HepG2 (cell line): ENCODE data around the gene DIPK1A. TPM values are rescaled to one million over a fixed set of nuclear protein-coding genes. Genes with fewer than 3 reads are reported as not detected.

ENCODE experiments used
- IKZF1 ChIP-seq: fragments of 450-650 bp; IDR thresholded peaks from 2 replicates; pipeline ENCODE4 v1.7.1; 2016
- KDM5A ChIP-seq: fragments of 200-600 bp; sonication (generic); IDR thresholded peaks from 2 replicates; pipeline ENCODE4 v1.7.0; 2018; ENCODE audit warnings: antibody characterized with exemption, mild to moderate bottlenecking, low read length, borderline replicate concordance
- MED8 ChIP-seq: sonication (generic); formaldehyde crosslinking; IDR thresholded peaks from 2 replicates; pipeline ENCODE4 v1.8.1; 2023; ENCODE audit warnings: mild to moderate bottlenecking, missing genetic modification reagents; ENCODE audit not compliant: insufficient replicate concordance
- NFE2L1 ChIP-seq: sonication (generic); formaldehyde crosslinking; IDR thresholded peaks from 2 replicates; pipeline ENCODE4 v1.4.0; 2020; ENCODE audit warnings: missing genetic modification reagents, mild to moderate bottlenecking, borderline replicate concordance
- PITX1 ChIP-seq: sonication (generic); formaldehyde crosslinking; IDR thresholded peaks from 2 replicates; pipeline ENCODE4 v1.5.1; 2020; ENCODE audit warnings: mild to moderate bottlenecking, missing genetic modification reagents
- PTBP1 ChIP-seq: fragments of 200-400 bp; formaldehyde crosslinking; IDR thresholded peaks from 2 replicates; pipeline ENCODE4 v1.6.1; 2018; ENCODE audit warnings: low read length, low read depth; ENCODE audit not compliant: poor library complexity, severe bottlenecking
- SETDB1 ChIP-seq: sonication (generic); formaldehyde crosslinking; IDR thresholded peaks from 2 replicates; pipeline ENCODE4 v1.5.1; 2020; ENCODE audit warnings: missing genetic modification reagents, mild to moderate bottlenecking, borderline replicate concordance
- SMC3 ChIP-seq: IDR thresholded peaks from 2 replicates; pipeline ENCODE4 v1.6.1; 2011; ENCODE audit warnings: low read length, improper control_type of control experiment
- SRSF9 ChIP-seq: fragments of 200-400 bp; formaldehyde crosslinking; IDR thresholded peaks from 2 replicates; pipeline ENCODE4 v1.6.1; 2018; ENCODE audit warnings: borderline replicate concordance, mild to moderate bottlenecking, low read depth, low read length; ENCODE audit not compliant: insufficient read depth, poor library complexity, severe bottlenecking
- XBP1 ChIP-seq: sonication (generic); formaldehyde crosslinking; IDR thresholded peaks from 2 replicates; pipeline ENCODE4 v1.5.0; 2020; ENCODE audit warnings: missing genetic modification reagents
- XRCC5 ChIP-seq: fragments of 200-400 bp; formaldehyde crosslinking; optimal IDR thresholded peaks from 2 replicates; pipeline ENCODE3; 2017; ENCODE audit warnings: mild to moderate bottlenecking, low read length
- ZNF136 ChIP-seq: sonication (generic); formaldehyde crosslinking; IDR thresholded peaks from 2 replicates; pipeline ENCODE4 v1.8.1; 2022; ENCODE audit warnings: low read depth, mild to moderate bottlenecking, moderate library complexity, missing genetic modification reagents
- ZNF550 ChIP-seq: sonication (generic); formaldehyde crosslinking; IDR thresholded peaks from 2 replicates; pipeline ENCODE4 v1.4.0; 2020; ENCODE audit warnings: mild to moderate bottlenecking, missing genetic modification reagents, borderline replicate concordance
- ZNF713 ChIP-seq: sonication (generic); formaldehyde crosslinking; IDR thresholded peaks from 2 replicates; pipeline ENCODE4 v1.4.0; 2020; ENCODE audit warnings: mild to moderate bottlenecking, missing genetic modification reagents
- ZSCAN20 ChIP-seq: sonication (generic); formaldehyde crosslinking; IDR thresholded peaks from 2 replicates; pipeline ENCODE4 v1.4.0; 2020; ENCODE audit warnings: missing genetic modification reagents, mild to moderate bottlenecking, borderline replicate concordance
- ZSCAN31 ChIP-seq: sonication (generic); formaldehyde crosslinking; IDR thresholded peaks from 2 replicates; pipeline ENCODE4 v1.5.0; 2020; ENCODE audit warnings: low read depth, mild to moderate bottlenecking, missing genetic modification reagents
- polyA plus RNA-seq, 8 experiments: library from polyadenylated mRNA; depleted of rRNA in 3 of 8; stranded (reverse) in 7 of 8; unstranded in 1 of 8; fragments of >200 nt; fragmentation: Illumina TruSeq in 4 of 8; extraction: Trizol in 4 of 8; gene quantifications; 2 replicates each; pipeline versions ENCODE4 v1.2.1 to v1.2.3, GENCODE V29; 2011 to 2016; ENCODE audit warnings: low read depth in 4 of 8, missing spikeins in 1 of 8, mixed read lengths in 1 of 8; ENCODE audit not compliant: insufficient read depth in 1 of 8
- total RNA-seq, 5 experiments: library from RNA; depleted of rRNA; stranded (reverse); fragments of >200 nt; fragmentation: Illumina TruSeq; extraction: Trizol; gene quantifications; 2 replicates each; pipeline ENCODE4 v1.2.3, GENCODE V29; 2016; ENCODE audit warnings: low read depth in 1 of 5
- TF ChIP-seq, protein P1 (sequence below): sonication (generic); formaldehyde crosslinking; IDR thresholded peaks from 2 replicates; pipeline ENCODE4 v1.5.1; 2020; ENCODE audit warnings: mild to moderate bottlenecking, missing genetic modification reagents, moderate library complexity
- TF ChIP-seq, protein P2 (sequence below): sonication (generic); formaldehyde crosslinking; conservative IDR thresholded peaks from 2 replicates; pipeline ENCODE4 v1.8.0; 2022; ENCODE audit warnings: missing genetic modification reagents
- TF ChIP-seq, protein P3 (sequence below), 2 experiments: sonication (generic) in 1 of 2; formaldehyde crosslinking in 1 of 2; IDR thresholded peaks; 2 replicates each; pipeline versions ENCODE4 v1.4.0 to v1.6.1; 2018 to 2020; ENCODE audit warnings: missing genetic modification reagents in 2 of 2, borderline replicate concordance in 1 of 2, low read depth in 1 of 2, mild to moderate bottlenecking in 1 of 2, missing biosample characterization in 1 of 2
- TF ChIP-seq, protein P4 (sequence below): sonication (generic); formaldehyde crosslinking; IDR thresholded peaks from 2 replicates; pipeline ENCODE4 v1.4.0; 2020; ENCODE audit warnings: missing genetic modification reagents; ENCODE audit errors: not compliant biosample characterization
- TF ChIP-seq, protein P5 (sequence below): sonication (generic); formaldehyde crosslinking; IDR thresholded peaks from 2 replicates; pipeline ENCODE4 v1.5.0; 2020; ENCODE audit warnings: missing genetic modification reagents

DIPK1A gene
- total and polyA plus RNA-seq, 2 of the 13 experiments (the other 11 are each of a cell fraction or from before 2014, with no cell fraction given): 8.4 TPM

DNA sequence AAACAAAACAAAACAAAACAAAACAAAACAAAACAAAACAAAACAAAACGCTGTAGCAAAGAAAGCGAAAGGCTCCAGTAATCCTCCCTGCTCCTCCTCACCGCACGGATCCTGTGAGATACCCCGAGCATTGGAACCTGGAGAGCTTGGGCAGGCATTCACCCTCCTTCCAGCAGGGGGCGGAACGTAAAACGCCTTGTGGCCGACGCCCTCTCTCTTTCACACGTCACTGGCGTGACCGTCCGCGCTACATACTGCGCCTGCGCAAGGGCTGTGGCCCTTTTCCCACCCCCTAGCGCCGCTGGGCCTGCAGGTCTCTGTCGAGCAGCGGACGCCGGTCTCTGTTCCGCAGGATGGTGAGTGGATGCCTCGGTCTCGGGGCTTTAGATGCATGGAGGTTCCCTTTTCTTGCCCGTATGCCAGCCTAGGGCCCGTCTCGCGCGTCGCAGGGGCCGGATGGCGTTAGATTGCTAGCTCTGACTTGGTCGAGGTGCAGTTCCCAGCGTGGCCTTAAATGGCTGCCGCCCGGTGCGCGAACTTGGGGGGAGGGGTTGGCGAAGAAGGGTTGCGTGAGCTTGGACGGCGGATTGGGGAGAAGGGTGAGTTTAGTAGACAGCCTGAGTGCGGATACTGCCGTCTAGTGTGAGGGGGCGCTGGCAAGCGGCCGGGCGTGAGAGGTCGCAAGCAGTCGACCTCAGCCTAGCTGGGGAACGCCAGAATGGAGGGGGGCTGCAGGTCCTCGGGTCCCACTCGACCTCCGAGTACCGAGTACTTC lies 129.3 kb downstream of the DIPK1A start, which contains the start of gene RPL5 (continued):
- TF ChIP-seq, protein P1, sequence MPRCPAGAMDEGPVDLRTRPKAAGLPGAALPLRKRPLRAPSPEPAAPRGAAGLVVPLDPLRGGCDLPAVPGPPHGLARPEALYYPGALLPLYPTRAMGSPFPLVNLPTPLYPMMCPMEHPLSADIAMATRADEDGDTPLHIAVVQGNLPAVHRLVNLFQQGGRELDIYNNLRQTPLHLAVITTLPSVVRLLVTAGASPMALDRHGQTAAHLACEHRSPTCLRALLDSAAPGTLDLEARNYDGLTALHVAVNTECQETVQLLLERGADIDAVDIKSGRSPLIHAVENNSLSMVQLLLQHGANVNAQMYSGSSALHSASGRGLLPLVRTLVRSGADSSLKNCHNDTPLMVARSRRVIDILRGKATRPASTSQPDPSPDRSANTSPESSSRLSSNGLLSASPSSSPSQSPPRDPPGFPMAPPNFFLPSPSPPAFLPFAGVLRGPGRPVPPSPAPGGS: peak; percentile 96
- TF ChIP-seq ZSCAN31 (CRISPR knock-in tag): peak; percentile 94
- TF ChIP-seq MED8 (CRISPR knock-in tag): peak; percentile 93
- TF ChIP-seq PTBP1: peak; percentile 94
- TF ChIP-seq, protein P2, sequence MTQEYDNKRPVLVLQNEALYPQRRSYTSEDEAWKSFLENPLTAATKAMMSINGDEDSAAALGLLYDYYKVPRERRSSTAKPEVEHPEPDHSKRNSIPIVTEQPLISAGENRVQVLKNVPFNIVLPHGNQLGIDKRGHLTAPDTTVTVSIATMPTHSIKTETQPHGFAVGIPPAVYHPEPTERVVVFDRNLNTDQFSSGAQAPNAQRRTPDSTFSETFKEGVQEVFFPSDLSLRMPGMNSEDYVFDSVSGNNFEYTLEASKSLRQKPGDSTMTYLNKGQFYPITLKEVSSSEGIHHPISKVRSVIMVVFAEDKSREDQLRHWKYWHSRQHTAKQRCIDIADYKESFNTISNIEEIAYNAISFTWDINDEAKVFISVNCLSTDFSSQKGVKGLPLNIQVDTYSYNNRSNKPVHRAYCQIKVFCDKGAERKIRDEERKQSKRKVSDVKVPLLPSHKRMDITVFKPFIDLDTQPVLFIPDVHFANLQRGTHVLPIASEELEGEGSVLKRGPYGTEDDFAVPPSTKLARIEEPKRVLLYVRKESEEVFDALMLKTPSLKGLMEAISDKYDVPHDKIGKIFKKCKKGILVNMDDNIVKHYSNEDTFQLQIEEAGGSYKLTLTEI (CRISPR knock-in tag): no peak
- TF ChIP-seq KDM5A: peak; percentile 77
- no peak for TF ChIP-seq IKZF1
- TF ChIP-seq XRCC5: peak; percentile 90
- TF ChIP-seq, protein P3, sequence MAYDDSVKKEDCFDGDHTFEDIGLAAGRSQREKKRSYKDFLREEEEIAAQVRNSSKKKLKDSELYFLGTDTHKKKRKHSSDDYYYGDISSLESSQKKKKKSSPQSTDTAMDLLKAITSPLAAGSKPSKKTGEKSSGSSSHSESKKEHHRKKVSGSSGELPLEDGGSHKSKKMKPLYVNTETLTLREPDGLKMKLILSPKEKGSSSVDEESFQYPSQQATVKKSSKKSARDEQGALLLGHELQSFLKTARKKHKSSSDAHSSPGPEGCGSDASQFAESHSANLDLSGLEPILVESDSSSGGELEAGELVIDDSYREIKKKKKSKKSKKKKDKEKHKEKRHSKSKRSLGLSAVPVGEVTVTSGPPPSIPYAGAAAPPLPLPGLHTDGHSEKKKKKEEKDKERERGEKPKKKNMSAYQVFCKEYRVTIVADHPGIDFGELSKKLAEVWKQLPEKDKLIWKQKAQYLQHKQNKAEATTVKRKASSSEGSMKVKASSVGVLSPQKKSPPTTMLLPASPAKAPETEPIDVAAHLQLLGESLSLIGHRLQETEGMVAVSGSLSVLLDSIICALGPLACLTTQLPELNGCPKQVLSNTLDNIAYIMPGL (CRISPR knock-in tag; IDR thresholded peaks at IDR 0.05; ENCODE audit: borderline replicate concordance in 1 of 2, low read depth in 1 of 2): peak; percentile 98 to 99
- 0 out of 2 replicates have a peak, but pooled peaks have one; percentile 78 for TF ChIP-seq ZNF550
- TF ChIP-seq ZSCAN20 (CRISPR knock-in tag): no peak
- TF ChIP-seq XBP1 (CRISPR knock-in tag): 0 out of 2 replicates have a peak, but pooled peaks have one; percentile 18
- peak; percentile 41; the same call in 1 of the 2 replicates for TF ChIP-seq SMC3
- TF ChIP-seq, protein P4, sequence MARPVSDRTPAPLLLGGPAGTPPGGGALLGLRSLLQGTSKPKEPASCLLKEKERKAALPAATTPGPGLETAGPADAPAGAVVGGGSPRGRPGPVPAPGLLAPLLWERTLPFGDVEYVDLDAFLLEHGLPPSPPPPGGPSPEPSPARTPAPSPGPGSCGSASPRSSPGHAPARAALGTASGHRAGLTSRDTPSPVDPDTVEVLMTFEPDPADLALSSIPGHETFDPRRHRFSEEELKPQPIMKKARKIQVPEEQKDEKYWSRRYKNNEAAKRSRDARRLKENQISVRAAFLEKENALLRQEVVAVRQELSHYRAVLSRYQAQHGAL (CRISPR knock-in tag): no peak
- 0 out of 2 replicates have a peak, but pooled peaks have one; percentile 43 for TF ChIP-seq NFE2L1 (CRISPR knock-in tag)
- TF ChIP-seq PITX1 (CRISPR knock-in tag): peak; percentile 26; the same call in 1 of the 2 replicates
- TF ChIP-seq SETDB1 (CRISPR knock-in tag): no peak
- TF ChIP-seq ZNF136 (CRISPR knock-in tag): peak; percentile 91
- TF ChIP-seq, protein P5, sequence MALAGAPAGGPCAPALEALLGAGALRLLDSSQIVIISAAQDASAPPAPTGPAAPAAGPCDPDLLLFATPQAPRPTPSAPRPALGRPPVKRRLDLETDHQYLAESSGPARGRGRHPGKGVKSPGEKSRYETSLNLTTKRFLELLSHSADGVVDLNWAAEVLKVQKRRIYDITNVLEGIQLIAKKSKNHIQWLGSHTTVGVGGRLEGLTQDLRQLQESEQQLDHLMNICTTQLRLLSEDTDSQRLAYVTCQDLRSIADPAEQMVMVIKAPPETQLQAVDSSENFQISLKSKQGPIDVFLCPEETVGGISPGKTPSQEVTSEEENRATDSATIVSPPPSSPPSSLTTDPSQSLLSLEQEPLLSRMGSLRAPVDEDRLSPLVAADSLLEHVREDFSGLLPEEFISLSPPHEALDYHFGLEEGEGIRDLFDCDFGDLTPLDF (CRISPR knock-in tag): peak; percentile 81
- no peak for TF ChIP-seq SRSF9
- TF ChIP-seq ZNF713 (CRISPR knock-in tag): peak; percentile 41; the same call in 1 of the 2 replicates
